Coronary artery (tissue), 2 donors: ENCODE results near the gene HDAC9.

Source experiments
- DNase-seq: peaks from one replicate; pipeline ENCODE4 v3.0.0-alpha.2; 2017; ENCODE audit warnings: low spot score
- H3K27ac ChIP-seq, 2 donors: fragments of 200-600 bp; sonication (generic); one replicate each; pipeline ENCODE4 v1.5.1; 2016 to 2019
- H3K4me3 ChIP-seq: fragments of 200-600 bp; sonication (generic); 2 replicates; pipeline ENCODE4 v1.5.1; 2016; ENCODE audit warnings: mild to moderate bottlenecking, moderate library complexity
- CTCF ChIP-seq: fragments of 200-600 bp; sonication (generic); IDR thresholded peaks from one replicate; pipeline ENCODE4 v1.5.1; 2019; ENCODE audit warnings: antibody characterized with exemption

The HDAC9 gene

GRCh38 chr7:18902892-18903291 lies 407.3 kb downstream of the HDAC9 start:
- H3K27ac ChIP-seq = no peak overlapping the region
- H3K4me3 ChIP-seq = no peak overlapping the region
- DNase-seq = no peak
- no peak for TF ChIP-seq CTCF

DNA sequence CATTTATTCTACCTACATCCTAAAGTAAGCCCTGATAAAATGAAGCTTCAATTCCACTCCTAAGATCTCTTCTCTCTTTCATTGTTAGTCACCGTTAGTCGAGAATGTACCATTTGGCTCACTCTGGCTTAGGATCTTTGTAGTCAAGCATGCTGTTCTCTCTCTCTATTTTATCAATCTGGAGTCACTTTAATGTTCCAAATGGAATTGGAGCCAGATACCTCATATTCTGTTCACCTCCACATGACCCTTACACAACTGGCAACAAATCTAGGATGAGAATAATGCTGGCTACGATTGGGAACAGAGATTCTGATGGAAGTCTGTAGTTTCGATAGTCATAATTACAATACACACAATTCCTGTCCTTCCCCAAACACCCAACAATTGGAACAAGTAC lies 408.1 kb downstream of the HDAC9 start:
- TF ChIP-seq CTCF = no peak
- H3K4me3 ChIP-seq = no peak overlapping the region

GRCh38 chr7:18905316-18905943 lies 409.9 kb downstream of the HDAC9 start:
- no peak overlapping the region for H3K4me3 ChIP-seq
- TF ChIP-seq CTCF = no peak

More for the DNA sequence above, 408.1 kb downstream of the HDAC9 start:
- no peak overlapping the region for H3K27ac ChIP-seq
- no peak for DNase-seq

DNA sequence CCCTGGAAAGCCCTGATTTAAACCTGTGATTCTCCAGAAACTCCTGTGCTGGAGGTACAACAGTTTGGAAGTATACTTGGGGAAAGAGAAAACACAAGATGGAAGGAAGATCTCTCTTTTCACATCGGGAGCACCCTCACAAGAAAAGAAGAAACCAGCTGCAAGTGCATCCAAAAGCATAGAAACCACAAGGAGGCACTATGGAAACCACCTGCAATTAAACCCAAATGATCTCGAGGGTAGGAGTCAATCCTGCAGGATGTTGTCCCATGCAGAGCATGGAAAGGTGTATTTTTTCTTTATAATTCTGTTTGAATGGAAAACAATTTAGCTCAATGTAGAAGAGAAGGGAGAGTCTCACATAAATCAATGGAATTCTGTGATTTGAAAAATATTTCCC lies 411.4 kb downstream of the HDAC9 start:
- Histone ChIP-seq H3K4me3 (no peak overlapping the region), H3K27ac (no peak overlapping the region)
- DNase-seq = no peak
- TF ChIP-seq CTCF = no peak

More at GRCh38 chr7:18905316-18905943, 409.9 kb downstream of the HDAC9 start:
- no peak for DNase-seq
- H3K27ac ChIP-seq = no peak overlapping the region

DNA sequence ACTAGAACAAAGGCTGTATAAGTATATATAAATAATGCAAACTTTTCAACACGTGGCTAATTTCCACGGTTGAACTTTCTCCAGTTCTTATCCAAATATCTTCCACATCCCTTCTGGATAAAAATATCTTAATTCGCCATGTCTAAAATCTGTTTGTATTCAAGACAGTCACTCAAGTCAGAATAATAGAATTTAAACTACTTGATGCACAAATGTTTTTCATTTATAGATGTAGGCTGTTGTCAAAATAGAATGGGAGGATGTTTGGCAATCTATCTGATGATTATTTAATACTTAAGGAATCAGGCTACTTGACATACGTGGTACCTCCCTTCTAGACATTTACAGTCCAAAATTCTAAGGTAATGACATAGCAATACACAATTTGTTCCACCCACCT lies 417.6 kb downstream of the HDAC9 start:
- no peak for DNase-seq
- no peak for TF ChIP-seq CTCF
- Histone ChIP-seq H3K4me3 (no peak overlapping the region), H3K27ac (no peak overlapping the region)

DNA sequence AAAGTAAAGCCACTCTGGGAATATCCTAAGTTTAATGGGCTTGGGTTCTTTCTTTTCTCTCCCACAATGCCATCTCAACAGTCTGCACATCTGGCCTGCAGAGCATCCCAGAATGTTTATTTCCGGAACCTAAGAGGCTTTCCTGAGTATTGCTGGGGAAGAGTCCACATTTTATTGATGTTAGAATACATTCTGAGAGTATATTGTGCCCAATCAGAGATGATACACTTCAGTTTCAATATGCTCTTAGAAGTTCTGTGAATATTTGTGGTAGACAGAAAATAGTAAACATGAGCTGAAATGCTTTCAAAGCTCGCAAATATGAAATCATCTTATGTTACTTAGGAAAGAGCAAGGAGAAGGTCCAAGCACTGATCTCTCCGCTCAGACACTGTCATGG lies 421.3 kb downstream of the HDAC9 start:
- no peak for TF ChIP-seq CTCF
- no peak for DNase-seq
- Histone ChIP-seq H3K4me3 (no peak overlapping the region), H3K27ac (no peak overlapping the region)

DNA sequence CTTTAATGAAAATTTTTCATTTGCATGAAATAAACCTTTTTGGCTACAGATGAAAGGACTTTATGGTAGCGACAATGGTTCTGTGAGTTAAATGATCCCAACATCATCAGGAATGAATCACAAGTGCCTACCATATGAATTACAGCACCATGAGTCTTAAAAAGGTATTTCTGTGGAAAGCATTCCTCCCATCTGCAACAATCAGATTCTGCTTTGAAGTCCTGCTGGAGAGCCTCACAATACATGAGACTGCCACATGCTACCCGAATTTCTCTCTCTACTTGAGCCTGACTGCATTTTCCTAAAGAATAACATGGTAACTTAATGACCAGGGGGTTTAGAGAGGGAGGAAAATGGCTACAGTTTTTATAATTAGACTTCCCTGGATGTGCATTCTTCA lies 431.6 kb downstream of the HDAC9 start:
- Histone ChIP-seq H3K4me3 (no peak overlapping the region), H3K27ac (no peak overlapping the region)
- no peak for TF ChIP-seq CTCF
- no peak for DNase-seq
